NCI-H2081 (cell line): ENCODE results near the gene LYL1.
"Not testable (repeated sequence)": the region's sequence is repeated elsewhere in the genome, so short reads cannot be mapped to it uniquely, and the experiment has no call there.

Source experiments
- DNase-seq, 2 experiments: peaks; one replicate each; lab custom pipeline; 2025; lab: John Stamatoyannopoulos, UW

The LYL1 gene

DNA sequence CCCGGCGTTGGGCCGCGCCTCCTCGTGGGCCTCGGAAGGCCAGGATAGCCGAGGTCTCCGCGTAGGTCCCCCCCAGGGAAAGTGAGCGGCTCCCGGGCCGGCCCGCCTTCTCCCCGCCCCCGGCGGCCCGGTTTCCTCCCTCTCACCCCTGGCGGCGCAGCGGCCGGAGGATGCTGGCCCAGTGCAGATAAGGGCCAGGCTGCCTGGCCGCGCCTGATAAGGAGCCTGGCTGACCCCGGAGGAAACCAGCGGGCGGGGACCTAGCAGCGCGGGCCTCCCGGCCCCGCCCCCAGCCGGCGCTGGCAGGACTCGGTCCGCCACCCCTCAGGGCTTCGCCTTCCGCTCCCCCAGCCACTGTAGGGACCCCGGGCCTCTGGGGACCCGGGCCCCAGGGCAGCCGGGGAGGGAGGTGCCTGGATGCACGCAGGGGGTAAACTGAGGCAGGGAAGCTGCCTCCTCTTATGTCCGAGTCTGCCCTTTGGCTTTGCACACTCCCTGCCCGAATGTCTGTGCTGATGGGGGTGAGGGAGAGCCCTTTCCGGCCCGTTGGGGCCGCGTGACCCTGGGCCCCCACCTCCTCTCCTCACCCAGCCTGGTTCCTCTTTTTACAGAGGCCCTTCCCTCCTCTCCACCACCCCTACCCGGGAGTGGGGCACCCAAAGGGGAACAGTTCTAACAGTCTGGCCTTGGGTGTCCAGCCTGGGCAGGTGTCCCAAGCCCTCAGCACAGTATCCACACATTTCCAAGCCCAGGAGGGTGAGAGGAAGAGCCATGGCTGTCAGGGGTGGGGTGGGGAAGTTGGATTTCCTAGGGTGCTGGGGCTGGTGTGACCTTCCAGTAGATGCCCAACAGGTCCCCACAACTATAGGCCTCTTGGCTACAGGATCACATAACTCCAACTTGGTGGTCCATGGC lies at the start of gene LYL1:
Gene LYL1, minus strand, starts transcription at position 193 of the 915 bp plus-strand sequence. CDS start 1,687 bp downstream, outside the sequence.
- DNase-seq, result no peak

DNA sequence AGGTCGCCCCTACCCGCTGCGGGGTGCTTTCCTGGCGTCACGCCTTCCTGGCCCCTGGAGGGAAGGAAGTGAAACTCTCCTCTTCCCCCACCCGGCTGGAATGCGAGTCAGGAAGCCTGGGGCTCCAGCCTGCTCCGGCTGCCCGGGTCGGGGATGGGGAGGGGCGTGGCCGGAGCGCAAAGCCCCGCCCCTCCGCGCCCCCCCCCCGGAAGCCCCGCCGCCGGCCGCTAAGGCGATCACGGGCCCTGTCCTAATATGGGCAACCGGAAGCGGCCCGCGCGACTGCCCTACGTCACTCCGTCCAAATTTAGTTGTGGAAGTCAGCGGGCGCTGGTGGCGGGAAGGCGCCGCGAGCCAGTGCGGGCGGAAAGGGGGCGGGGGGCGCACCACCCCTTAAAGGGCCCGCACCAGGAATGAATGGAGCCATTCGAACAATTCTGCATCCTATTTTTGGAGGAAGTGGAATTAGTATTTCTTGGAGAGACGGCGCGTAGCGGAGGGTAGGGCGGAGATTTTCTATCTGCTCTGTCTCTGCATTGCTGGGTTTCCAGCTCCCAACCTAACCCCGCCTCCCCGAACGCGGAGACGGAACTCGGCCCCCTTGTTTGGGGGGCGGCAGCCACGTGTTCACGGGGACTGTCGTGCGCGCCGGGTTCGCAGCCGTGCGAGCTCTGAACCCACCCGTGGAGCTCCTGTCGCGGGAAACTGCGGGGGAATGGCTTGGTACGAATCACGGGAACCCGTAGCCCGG lies 49.1 kb upstream of the LYL1 start:
- DNase-seq, result peak; percentile 96 to 97

DNA sequence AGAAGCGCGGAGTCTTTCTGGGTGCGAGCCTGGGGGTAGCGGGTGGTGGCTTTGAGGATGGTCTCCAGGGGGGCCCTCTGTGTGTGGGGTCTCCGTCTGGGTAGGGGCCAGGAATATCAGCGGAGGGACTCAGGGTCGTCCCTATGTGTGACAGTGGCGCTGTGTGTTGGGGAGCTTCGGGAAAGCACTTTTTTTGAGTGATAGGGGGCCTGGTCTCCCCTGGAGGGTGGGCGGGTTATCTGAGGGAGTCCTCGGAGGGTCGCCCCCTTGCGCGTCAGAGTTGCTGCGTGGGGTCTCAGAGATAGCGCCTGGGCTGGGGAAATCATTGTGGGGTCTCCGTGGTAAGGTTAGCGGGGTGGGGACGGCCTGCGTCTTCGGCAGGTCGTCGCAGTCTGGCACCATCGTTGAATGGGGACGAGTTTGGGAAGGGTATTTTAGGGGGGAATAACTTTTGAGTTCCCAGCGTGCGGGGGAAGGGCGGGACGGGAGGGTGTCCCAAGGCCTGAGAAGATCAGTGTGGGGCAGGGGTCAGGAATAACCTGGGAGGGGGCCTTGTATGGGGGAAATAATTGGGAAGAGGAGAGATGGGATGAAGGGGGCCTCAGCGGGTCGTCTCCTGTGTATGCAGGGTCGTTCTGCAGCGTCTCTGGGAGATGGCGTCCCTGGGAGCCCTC lies 48.4 kb upstream of the LYL1 start:
- DNase-seq, result no peak

DNA sequence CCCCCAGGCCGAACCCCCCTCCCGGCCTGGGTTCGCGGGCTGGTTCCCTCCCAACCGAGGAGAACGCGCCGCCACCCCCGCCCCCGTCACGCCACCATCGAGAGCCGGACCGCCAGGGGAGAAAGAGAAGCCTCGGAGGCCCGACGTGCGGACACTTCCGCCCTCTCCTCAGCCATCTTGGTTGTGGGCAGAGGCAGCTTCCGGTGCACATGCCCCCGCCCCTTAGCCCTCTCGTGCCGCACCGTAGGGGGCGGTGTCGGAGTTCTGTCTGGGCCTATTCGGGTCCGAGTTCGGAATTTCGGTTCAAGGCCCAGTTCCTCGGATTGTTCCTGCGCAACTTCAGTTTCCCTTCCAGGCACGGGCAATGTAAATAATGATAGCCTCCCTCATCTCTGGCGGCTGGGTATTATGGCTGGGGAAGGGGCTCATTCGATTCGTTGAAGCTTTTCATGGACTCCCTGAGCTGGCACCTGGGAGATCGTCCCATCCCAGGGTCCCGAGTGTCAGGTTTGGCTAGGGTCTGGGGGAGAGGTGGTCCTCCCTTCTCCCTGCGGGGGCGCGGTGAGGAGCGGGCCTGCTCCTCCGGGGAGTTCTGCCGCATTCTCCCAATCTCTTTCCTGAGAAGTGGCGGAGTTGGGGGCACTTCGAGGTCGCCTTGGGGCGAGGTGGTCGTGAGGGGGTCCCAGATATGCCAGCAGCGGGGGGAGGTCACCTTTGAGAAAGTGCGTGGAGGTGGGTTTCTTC lies 47.7 kb upstream of the LYL1 start, which contains the start of the genes IER2 and STX10:
Gene IER2, plus strand, starts transcription at position 225 of the 744 bp plus-strand sequence. CDS start 2,776 bp downstream, outside the sequence.
Gene STX10, minus strand, starts transcription at position 189 of the 744 bp plus-strand sequence. CDS start 202 bp downstream, outside the sequence.
- DNase-seq, result peak; percentile 84 to 94

DNA sequence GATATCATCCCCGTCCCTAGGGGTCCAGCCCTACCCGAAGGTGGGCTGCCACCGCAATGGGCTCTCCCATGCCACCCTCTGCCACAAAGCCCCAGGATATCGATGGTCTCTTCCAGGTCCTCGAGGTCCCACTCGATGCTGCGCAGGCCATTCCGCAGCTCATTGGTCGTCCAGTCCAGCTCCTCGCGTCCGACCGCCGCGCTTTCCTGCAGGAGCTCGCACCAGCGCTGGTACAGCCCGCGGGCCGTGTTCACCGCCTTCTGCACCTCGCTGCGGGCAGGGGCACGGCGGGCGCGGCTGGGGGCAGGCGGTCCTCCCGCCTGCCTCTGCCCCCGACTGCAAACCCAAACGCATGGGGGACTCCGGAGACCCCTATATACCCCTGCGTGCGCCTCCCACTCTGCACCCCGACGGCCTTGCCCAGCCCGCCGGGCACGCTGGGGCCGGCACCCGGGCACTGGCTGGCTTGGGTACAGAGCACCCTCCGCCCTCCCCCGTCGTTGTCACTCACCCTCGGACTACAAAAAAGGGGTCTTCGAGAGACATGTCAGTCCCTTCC lies 47.0 kb upstream of the LYL1 start:
- DNase-seq, result peak; percentile 32 to 50

DNA sequence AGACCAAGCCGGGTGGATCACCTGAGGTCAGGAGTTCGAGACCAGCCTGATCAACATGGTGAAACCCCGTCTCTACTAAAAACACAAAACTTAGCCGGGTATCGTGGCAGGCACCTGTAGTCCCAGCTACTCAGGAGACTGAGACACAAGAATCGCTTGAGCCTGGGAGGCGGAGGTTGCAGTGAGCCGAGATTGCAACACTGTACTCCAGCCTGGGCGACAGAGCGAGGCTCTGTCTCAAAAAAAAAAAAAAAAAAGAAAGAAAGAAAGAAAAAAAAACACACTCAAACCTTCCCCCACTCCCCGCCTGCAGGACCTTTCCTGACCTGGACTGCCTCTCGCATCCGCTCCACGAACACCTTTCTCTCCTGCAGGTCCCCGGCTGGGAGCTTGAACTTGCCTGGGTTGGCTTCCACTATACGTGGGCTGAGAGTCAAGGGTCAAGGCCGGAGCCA lies 46.5 kb upstream of the LYL1 start:
- not testable (repeated sequence) for DNase-seq

DNA sequence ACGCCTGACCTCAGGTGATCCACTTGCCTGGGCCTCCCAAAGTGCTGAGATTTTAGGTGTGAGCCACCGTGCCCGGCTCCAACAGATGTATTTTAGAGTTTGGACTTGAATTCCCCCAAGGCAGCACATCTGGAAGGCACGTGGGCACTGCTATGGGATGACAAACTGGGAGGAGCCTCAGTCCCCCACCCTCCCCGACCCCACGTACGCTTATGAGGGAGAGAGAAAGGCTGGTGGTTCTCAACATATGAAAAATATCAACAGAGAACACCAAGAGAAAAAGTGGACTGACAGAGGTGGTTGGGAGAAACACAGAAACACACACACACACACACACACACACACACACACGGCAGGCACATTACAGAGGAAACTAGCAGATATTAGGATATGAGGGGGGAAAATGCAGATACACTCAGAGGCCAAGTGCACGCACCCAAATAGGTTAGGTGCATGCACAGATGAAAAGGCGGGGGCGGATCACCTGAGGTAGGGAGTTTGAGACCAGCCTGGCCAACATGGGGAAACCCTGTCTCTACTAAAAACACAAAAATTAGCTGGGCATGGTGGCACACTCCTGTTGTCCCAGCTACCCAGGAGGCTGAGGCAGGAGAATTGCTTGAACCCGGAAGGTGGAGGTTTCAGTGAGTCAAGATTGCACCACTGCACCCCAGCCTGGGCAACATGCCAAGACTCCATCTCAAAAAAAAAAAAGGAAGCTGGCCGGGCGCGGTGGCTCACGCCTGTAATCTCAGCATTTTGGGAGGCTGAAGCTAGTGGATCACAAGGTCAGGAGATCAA lies 44.3 kb upstream of the LYL1 start:
- no peak for DNase-seq

DNA sequence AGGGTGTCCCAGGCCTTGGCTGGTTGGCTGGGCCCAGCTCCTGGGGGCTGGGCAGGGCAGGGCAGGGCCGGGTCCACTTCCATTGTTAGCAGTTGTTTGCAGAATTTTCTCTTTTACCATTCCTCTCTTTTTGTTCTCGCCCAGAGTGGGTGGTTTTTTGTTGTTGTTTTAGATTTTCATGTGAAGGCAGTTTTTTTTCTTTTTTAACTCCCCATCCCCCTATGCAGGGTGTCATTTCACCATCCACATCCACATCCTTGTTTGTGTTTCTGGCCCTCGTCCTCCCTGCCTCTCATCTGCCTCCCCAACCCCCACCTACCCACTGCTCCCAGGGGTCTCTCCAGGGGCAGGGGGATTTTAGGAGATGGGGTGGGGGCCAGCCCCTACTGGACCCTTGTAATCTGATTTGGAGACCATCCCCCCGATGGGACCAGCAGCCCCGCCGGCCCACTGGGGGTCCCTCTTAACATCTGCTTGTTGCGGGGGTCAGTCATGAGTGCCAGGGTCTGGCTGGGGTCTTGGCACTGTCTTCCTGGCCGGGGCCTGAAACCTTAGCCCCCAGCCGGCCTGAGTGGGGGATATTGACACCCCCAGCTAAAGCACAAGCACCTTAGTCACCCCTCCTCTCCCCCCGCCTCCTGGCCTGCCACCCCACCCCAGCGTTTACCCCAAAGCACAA lies 37.1 kb upstream of the LYL1 start:
- DNase-seq, result no peak

DNA sequence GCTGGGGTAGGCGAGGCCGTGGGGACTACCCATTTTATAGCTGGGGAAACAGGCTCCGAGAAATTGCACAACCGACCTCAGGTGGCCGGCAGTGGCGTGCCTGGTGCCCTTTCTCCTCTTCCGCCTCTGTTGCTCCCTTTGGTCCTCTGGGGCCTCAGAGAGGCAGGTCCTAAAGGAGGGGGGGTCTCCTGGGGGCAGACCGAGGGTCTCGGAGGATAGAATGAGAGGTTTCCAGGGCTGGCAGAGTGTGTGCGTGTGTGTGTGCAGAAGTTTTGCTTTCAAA lies 36.2 kb upstream of the LYL1 start:
- DNase-seq, result no peak

DNA sequence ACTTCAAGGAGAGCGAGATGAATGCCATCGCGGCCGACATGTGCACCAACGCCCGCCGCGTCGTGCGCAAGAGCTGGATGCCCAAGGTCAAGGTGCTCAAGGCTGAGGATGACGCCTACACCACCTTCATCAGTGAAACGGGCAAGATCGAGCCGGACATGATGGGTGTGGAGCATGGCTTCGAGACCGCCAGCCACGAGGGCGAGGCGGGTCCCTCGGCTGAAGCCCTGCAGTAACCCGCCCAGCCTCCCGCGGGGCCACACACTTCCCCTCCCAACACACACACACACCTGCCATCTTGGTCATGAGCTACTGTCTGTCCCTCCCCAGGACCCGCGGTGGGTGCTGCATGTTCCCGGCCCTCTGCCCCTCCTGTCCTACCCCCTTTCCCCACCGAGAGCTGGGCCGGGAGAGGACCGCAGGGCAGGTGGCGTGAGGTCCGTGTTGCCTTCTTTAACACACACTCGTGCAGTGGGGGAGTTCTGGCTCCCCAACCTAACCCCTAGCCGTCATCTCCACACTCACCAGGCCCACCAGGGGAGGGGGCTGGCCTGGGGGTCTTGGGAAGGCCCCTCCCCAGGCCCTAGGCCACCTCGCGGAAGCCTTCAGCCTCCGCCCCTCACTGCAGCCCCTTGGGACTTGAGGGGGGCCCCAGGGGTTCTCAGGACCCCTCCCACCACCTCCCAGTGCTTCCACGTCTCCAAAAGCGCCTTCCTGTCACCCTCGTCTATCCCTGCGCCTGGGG lies 35.7 kb upstream of the LYL1 start:
- no peak for DNase-seq

DNA sequence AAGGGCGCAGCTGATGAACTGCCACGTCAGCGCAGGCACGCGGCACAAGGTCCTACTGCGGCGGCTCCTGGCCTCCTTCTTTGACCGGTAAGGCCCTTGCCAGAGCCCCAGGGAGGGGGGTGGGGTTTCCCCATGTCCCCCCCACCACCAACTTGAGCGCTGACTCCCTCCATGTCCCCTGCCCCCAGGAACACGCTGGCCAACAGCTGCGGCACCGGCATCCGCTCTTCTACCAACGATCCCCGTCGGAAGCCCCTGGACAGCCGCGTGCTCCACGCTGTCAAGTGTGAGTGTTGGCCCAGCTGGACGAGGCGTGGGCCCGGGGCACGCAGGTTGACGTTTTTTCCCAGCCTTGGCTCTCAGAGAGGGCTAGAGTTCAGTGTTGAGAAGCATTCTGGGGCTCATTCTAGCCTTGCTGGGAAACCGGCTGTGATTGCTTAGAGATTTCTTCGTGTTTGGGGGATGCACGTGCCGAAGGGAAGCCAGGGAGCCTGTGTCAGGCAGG lies 34.7 kb upstream of the LYL1 start:
- no peak for DNase-seq

DNA sequence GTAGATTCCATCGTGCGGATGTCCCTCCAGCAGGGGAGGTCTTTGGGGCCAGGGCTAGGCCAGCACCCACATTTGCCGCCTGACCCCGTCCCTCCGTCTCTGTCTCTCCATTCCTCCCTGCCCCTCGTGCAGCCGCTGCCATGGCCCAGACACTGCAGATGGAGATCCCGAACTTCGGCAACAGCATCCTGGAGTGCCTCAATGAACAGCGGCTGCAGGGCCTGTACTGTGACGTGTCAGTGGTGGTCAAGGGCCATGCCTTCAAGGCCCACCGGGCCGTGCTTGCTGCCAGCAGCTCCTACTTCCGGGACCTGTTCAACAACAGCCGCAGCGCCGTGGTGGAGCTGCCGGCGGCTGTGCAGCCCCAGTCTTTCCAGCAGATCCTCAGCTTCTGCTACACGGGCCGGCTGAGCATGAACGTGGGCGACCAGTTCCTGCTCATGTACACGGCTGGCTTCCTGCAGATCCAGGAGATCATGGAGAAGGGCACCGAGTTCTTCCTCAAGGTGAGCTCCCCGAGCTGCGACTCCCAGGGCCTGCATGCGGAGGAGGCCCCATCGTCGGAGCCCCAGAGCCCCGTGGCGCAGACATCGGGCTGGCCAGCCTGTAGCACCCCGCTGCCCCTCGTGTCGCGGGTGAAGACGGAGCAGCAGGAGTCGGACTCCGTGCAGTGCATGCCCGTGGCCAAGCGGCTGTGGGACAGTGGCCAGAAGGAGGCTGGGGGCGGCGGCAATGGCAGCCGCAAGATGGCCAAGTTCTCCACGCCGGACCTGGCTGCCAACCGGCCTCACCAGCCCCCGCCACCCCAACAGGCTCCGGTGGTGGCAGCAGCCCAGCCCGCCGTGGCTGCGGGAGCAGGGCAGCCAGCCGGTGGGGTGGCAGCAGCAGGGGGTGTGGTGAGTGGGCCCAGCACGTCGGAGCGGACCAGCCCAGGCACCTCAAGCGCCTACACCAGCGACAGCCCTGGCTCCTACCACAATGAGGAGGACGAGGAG lies 32.7 kb upstream of the LYL1 start:
- no peak for DNase-seq

DNA sequence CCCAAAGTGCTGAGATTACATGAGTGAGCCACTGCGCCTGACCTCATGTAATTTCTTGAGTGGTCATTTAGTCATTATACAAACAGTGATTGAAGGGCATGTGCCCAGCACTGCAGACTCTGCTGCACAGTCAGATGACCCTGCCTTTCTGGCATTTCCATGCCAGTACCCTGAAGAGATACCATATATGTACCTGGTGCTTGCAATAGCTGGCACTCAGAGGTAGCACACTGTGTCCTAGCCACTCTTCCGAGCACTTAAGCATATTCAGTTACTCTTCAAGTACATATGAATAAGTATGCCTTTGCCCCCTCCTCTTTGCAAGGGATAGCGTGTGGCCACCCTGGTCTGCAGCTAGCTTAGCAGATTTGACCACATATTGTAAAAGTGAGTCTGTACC lies 32.0 kb upstream of the LYL1 start:
- DNase-seq, result no peak

DNA sequence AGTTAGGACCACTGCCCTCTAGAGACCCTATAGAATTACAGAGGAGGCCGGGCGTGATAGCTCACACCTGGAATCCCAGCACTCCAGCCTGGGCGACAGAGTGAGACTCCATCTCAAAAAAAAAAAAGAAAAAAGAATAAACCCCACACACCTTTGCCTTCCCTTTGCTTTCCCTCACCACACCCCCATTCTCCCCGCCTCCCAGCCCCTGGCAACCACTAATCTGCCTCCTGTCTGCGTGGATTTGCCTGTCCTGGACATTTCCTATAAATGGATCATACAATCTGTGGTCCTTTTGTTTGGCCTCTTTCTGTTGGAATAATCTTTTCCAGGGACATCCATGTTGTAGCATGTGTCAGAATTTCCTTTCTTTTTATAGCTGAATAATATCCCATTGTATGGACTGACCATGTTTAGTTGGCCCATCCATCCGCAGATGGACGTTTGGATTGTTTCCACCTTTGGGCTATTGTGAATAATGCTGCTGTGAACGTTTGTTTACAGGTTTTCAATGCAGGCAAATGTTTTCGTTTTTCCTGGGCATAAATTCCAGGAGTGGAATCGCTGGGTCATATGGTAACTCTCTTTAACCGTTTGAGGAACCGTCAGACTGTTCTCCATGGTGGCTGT lies 30.7 kb upstream of the LYL1 start:
- no peak for DNase-seq

DNA sequence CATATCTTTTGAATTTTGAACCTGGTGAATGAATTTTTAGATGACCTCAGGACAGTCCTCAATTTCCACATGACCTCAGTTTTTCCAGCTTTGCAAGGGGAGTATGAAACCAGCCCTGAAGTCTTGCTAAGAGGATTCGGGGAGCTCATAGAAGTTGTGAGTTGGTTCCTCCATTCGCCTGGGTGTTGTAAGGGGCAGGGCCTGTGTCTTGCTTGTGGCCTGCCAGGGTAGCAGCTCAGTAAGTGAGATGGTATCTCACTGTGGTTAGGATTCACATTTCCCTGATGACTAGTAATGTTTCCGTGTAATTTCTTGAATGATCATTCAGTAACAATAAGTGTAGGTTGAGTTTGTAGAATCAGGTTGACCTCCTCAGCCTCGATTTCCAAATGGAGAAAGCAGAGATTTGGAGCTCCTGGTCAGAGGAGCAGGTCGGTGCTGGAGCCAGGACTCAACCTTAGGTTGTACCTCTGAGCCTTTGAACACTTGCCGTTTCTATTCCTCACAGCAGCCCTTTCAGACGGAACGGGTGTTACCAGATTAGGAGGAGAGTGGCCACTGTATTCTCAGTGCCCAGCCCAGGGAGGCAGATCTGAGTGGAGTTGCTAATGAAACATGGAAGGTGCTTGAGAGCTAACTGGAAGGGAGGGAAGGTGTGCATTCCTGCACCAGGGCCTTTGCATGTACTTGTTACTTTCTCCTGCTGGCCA lies 30.0 kb upstream of the LYL1 start:
- DNase-seq, result no peak

DNA sequence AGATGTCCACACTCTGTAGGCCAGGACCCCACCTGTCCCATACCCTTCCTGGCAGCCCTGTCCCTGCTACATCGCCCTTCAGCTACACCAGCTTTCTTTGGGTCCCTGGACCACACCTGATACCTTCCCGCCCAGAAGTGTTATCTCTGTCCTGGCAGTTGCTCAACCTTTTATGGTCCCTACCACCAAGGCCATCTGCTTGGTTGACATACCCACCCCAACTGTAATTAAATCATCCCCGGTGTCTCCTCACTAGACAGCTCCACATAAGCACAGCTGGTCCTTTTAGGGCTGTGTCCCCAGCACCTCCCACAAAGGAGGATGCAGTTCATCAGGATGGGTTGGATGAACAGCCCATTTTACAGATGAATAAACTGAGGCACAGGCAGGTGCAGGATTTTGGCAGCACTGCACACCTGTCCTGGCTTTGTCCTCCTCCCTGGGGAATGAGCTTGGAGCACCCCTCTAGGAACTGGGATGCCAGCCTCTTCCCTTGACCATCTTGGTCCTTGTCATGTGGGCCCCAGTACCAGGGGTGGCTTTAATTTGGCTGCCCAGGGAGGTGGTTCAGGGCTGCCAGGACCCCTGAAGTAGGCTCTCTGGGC lies 28.3 kb upstream of the LYL1 start:
- DNase-seq, result no peak
